T47D (cell line): ENCODE measurements around the gene CEMIP2.
A peak's percentile ranks its signal among the peaks of the same experiment; 100 is the strongest.
"Not testable (repeated sequence)": the region's sequence is repeated elsewhere in the genome, so short reads cannot be mapped to it uniquely, and the experiment has no call there.

ENCODE experiments used
- DNase-seq, 2 experiments: peaks; one replicate each; pipeline versions ENCODE4 v3.0.0 to v3.0.0-alpha.2; 2011 to 2012; ENCODE audit warnings: low read depth in 1 of 2, low spot score in 1 of 2
- JUND ChIP-seq: IDR thresholded peaks from 2 replicates; pipeline ENCODE4 v1.6.1; 2012; ENCODE audit warnings: low read depth
- in situ Hi-C: cut with HindIII; loops from 2 replicates; pipeline ENCODE4 v1.10.0; 2016; ENCODE audit warnings: low sequenced_read_pairs, low pct_unique_long_range_greater_than_20kb

Gene CEMIP2

GRCh38 chr9:71672573-71672972 is 95.7 kb downstream of the CEMIP2 start:
- in situ Hi-C loops: no loop called here
- DNase-seq: no peak
- TF ChIP-seq JUND: no peak

GRCh38 chr9:71671289-71671688 is 97.0 kb downstream of the CEMIP2 start:
- in situ Hi-C loops: no loop called here
- no peak for TF ChIP-seq JUND
- DNase-seq: no peak

GRCh38 chr9:71670121-71670520 is 98.2 kb downstream of the CEMIP2 start:
- in situ Hi-C loops: no loop called here
- TF ChIP-seq JUND: no peak
- no peak for DNase-seq

- DNase-seq: no peak
- no peak for TF ChIP-seq JUND
- in situ Hi-C loops: no loop called here
Measured at GRCh38 chr9:71669284-71669995, 98.9 kb downstream of the CEMIP2 start.

GRCh38 chr9:71668717-71669116 is 99.6 kb downstream of the CEMIP2 start:
- DNase-seq: no peak
- in situ Hi-C loops: no loop called here
- no peak for TF ChIP-seq JUND

- DNase-seq: no peak
- no peak for TF ChIP-seq JUND
- in situ Hi-C loops: no loop called here
Measured at GRCh38 chr9:71665247-71665646, 103.1 kb downstream of the CEMIP2 start.

- DNase-seq: no peak
- in situ Hi-C loops: no loop called here
- TF ChIP-seq JUND: no peak
Measured at GRCh38 chr9:71664566-71664965, 103.7 kb downstream of the CEMIP2 start.

- TF ChIP-seq JUND: no peak
- in situ Hi-C loops: no loop called here
- peak in 1 of 2 experiments; percentile 36 for DNase-seq
Measured at GRCh38 chr9:71663931-71664459, 104.3 kb downstream of the CEMIP2 start.

- in situ Hi-C loops: no loop called here
- TF ChIP-seq JUND: no peak
- DNase-seq: peak in 1 of 2 experiments; percentile 54
Measured at GRCh38 chr9:71663216-71663615, 105.1 kb downstream of the CEMIP2 start.

- no peak for DNase-seq
- in situ Hi-C loops: no loop called here
- no peak for TF ChIP-seq JUND
Measured at GRCh38 chr9:71662082-71662481, 106.2 kb downstream of the CEMIP2 start.

GRCh38 chr9:71657276-71657675 is 111.0 kb downstream of the CEMIP2 start:
- DNase-seq, in situ Hi-C loops: not testable (repeated sequence)

- no peak for DNase-seq
- in situ Hi-C loops: no loop called here
- TF ChIP-seq JUND: no peak
Measured at GRCh38 chr9:71656496-71656895, 111.8 kb downstream of the CEMIP2 start.

- no peak for DNase-seq
- no peak for TF ChIP-seq JUND
- in situ Hi-C loops: no loop called here
Measured at GRCh38 chr9:71655778-71656177, 112.5 kb downstream of the CEMIP2 start.

GRCh38 chr9:71655141-71655540 is 113.2 kb downstream of the CEMIP2 start:
- TF ChIP-seq JUND: no peak
- no peak for DNase-seq
- in situ Hi-C loops: no loop called here
